ENCODE data around the gene SPPL3. TPM values are rescaled to one million over a fixed set of nuclear protein-coding genes. Genes with fewer than 3 reads are reported as not detected.

Gene SPPL3
- total RNA-seq, 2 donors from 2014 or later: 33.7 to 34.5 TPM

GRCh38 chr12:120766566-120766965, 137.6 kb downstream of the SPPL3 start:
- ATAC-seq (replicated peaks): no peak
- Mint-ChIP-seq H3K9me3 (no peaks in the 10 kb centered on the region), H3K27ac (no peak overlapping the region), H3K4me1 (peaks cover 6% of the 10 kb centered on the region), H3K36me3 (ENCODE audit: low read depth) (peaks cover 96% of the 10 kb centered on the region), H3K27me3 (no peaks in the 10 kb centered on the region), H3K4me3 (no peak overlapping the region)

GRCh38 chr12:120764816-120765215, 139.3 kb downstream of the SPPL3 start:
- H3K4me1 Mint-ChIP-seq: peaks cover 5% of the 10 kb centered on the region
- no peaks in the 10 kb centered on the region for H3K9me3 Mint-ChIP-seq
- no peaks in the 10 kb centered on the region for H3K27me3 Mint-ChIP-seq
- no peak for ATAC-seq (replicated peaks)
- no peak overlapping the region for H3K4me3 Mint-ChIP-seq
- H3K36me3 Mint-ChIP-seq (ENCODE audit: low read depth): peaks cover 94% of the 10 kb centered on the region
- H3K27ac Mint-ChIP-seq: no peak overlapping the region

DNA sequence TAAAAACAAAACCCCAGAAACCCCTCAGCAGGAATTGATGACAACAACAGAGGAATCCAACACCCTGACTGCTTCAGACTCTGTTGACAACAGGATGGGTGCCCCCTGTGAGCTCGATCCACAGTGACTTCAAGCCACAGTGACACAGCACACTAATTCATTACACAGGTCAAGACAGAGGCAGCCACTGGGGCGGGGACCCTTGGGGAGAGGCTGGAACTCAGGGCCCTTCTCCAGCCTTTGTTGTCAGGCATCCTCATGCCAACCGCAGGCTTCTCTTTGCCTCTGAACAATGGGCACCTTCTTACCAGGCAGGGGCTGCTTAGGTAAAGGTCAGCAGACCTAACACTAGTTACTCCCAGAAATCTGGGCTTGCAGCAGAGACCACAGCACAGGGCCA, 140.9 kb downstream of the SPPL3 start:
- no peaks in the 10 kb centered on the region for H3K9me3 Mint-ChIP-seq
- ATAC-seq (replicated peaks): no peak

DNA sequence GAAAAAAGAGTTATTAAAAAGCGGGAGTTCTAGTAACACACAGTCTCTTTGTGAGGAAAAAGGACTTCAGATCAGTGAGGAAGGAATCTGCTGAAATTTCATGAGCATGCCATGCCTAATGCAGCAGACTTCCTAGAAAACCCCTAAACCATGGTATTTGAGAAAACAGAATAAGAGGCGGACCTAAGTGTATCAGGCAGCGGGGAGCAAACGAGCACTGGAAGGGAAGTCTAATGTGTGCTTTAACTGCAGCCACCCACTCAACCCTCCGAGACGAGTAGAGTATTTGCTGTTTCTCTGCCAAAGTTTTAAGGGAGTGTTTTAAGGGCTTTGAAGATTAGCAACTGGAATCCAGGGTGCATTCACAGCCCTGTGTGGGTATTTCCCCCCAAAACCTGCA, 142.1 kb downstream of the SPPL3 start:
- Mint-ChIP-seq H3K36me3 (ENCODE audit: low read depth) (peaks cover 69% of the 10 kb centered on the region), H3K4me1 (peaks cover 5% of the 10 kb centered on the region), H3K27me3 (no peaks in the 10 kb centered on the region), H3K27ac (no peak overlapping the region), H3K4me3 (no peak overlapping the region), H3K9me3 (no peaks in the 10 kb centered on the region)
- no peak for ATAC-seq (replicated peaks)

More for the DNA sequence above, 140.9 kb downstream of the SPPL3 start:
- no peak overlapping the region for H3K27ac Mint-ChIP-seq
- H3K4me1 Mint-ChIP-seq: peaks cover 5% of the 10 kb centered on the region
- H3K27me3 Mint-ChIP-seq: no peaks in the 10 kb centered on the region
- peaks cover 80% of the 10 kb centered on the region for H3K36me3 Mint-ChIP-seq (ENCODE audit: low read depth)
- no peak overlapping the region for H3K4me3 Mint-ChIP-seq

DNA sequence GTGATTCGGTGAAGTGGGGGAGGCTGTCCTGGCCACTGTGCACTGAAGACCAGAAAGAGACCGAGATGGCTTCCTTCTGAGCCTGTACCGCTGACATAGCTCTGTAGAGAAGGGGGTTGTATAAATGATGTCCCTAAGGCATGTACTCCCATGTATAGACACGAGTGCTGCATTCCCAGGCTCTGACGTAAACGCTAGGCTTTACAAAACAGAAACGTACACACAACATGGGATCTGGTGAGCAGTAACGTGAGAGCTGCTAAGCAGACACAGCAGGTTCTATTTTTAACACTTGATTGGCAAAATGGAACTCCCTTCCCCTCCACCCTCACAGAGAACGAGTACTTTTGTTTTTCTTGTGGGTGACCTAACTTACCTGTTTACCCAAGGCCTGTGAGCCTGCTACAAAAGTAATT, 142.6 kb downstream of the SPPL3 start:
- H3K4me1 Mint-ChIP-seq: peaks cover 5% of the 10 kb centered on the region
- H3K4me3 Mint-ChIP-seq: peak overlapping the region; percentile 51
- H3K36me3 Mint-ChIP-seq (ENCODE audit: low read depth): peaks cover 63% of the 10 kb centered on the region
- no peaks in the 10 kb centered on the region for H3K27me3 Mint-ChIP-seq
- H3K27ac Mint-ChIP-seq: peak overlapping the region; percentile 65
- no peaks in the 10 kb centered on the region for H3K9me3 Mint-ChIP-seq
- no peak for ATAC-seq (replicated peaks)

GRCh38 chr12:120760349-120761254, 143.6 kb downstream of the SPPL3 start:
- Mint-ChIP-seq H3K4me3 (peak overlapping the region; percentile 51), H3K27ac (peak overlapping the region; percentile 65)
- ATAC-seq (replicated peaks): peak; percentile 72

DNA sequence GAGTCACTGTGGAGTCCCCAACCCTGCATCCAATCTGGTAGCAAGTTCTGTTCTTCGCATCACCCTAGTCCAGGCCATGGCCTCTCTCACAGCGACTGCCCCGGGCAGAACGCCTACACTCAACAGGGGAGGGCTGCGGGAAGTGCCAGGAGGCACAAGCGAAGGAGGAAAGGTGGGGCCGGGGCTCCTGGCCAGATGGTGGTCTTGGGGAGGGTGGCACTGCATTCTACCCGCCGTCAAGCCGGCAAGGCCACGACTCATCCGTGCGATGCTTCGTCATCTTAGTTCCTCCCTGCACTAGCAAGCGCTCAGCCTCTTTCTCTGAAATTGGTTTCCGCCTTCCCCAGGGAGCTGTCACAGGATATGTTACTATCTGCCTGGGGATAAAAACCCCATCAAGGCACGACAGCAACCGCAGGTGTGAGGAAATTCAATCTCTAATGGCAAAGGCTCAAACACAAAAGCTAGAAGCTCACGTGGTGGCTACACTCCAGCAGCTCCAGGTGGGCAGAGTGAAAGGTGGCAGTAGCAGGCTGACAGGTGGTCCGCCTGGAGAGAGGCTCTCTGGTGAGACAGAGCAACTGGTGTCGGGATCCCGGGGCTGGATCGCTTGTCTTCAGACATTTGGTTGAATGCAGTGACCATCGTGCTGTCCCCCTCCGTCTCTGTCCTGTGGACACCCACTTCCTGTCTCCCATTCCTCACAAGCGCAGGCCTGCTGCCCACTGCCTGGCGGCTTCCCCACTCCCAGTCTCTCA, 144.4 kb downstream of the SPPL3 start:
- Mint-ChIP-seq H3K4me3 (peak overlapping the region; percentile 51), H3K36me3 (ENCODE audit: low read depth) (peaks cover 47% of the 10 kb centered on the region), H3K27me3 (no peaks in the 10 kb centered on the region), H3K4me1 (peaks cover 5% of the 10 kb centered on the region), H3K27ac (peak overlapping the region; percentile 65), H3K9me3 (no peaks in the 10 kb centered on the region)
- no peak for ATAC-seq (replicated peaks)

More at GRCh38 chr12:120760349-120761254, 143.6 kb downstream of the SPPL3 start:
- peaks cover 5% of the 10 kb centered on the region for H3K4me1 Mint-ChIP-seq
- H3K36me3 Mint-ChIP-seq (ENCODE audit: low read depth): peaks cover 56% of the 10 kb centered on the region
- no peaks in the 10 kb centered on the region for H3K27me3 Mint-ChIP-seq
- H3K9me3 Mint-ChIP-seq: no peaks in the 10 kb centered on the region

DNA sequence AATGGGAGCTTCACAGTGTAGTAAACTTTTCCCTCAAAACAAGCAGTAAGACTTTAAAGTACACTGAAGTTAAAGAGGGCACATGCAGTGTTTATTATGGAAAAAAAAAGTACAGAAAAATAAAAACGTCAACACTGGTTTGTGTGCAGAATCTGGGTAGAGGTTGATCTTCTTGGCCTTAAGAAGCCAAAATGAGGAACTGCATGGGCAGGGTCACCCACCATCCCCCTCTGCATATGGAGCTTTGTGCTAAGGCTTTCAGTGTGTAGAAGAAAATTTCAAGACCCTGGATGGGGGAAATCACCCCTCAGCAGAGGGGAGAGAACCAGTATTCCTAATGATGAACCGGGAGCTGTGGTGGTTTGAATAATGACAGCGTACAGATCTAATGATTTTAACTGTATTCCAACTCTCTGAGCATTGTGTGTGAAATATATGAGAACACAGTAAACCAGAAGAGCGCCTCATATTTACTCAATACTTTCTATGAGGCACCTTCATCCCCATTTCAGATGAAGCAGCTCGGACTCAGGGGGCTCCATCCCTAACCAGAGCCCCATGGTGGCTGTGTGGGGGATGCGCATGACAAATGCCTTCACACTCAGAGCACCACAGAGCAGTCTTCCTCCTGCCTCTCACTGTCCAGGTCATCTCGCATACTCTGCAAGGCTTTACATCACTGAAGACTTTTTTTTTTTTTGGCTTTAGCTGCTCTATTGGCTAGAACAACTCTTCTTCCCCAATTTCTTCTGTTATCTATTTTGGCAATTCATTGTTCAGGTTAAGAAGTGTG, 145.2 kb downstream of the SPPL3 start:
- peaks cover 40% of the 10 kb centered on the region for H3K36me3 Mint-ChIP-seq (ENCODE audit: low read depth)
- H3K4me3 Mint-ChIP-seq: no peak overlapping the region
- H3K4me1 Mint-ChIP-seq: peaks cover 5% of the 10 kb centered on the region
- no peak for ATAC-seq (replicated peaks)
- no peak overlapping the region for H3K27ac Mint-ChIP-seq
- no peaks in the 10 kb centered on the region for H3K27me3 Mint-ChIP-seq
- H3K9me3 Mint-ChIP-seq: no peaks in the 10 kb centered on the region

DNA sequence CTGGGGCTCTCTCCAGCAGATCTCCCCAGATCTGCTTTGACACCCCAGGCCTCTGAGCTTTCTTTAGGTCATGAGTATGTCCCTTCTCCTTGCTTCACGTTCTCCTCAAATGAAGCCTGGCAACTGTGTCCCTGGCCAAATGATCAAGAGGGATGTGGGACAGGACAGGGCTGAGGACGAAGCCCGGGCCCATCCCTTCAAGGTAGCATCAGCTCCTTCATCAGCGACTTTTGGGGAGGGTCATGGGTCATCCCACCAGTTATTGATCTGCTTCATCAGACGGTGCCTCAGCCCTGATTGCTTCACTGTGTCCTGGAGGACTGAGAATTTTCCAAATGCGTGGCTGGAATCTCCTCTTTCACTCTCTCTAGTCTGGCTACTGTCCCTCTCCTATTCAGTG, 146.2 kb downstream of the SPPL3 start:
- Mint-ChIP-seq H3K27me3 (no peaks in the 10 kb centered on the region), H3K36me3 (ENCODE audit: low read depth) (peaks cover 29% of the 10 kb centered on the region)
- no peak for ATAC-seq (replicated peaks)

DNA sequence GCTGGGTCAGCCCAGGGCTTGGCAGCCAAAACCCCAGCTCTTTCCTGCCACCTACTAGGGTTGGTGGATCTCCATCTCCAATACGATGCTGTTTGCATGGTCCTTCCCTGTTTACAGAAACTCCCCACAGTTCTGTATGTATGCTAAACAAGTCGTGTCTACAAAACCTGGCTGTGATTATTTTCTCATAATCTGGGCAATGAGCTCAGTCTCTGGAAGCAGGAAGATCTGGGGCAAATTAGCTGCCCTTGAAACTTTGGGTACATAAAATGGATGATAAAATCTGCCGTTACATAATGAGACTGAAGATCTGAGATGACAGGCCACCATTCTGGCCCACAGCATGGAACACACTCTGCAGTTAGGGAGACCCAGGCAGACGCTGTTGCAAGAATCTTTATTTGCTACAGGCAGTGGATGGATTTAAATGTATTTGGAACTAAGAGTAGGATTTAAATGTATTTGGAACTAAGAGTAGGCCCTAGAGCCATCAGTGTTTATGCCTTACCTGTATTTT, 146.9 kb downstream of the SPPL3 start:
- Mint-ChIP-seq H3K9me3 (no peaks in the 10 kb centered on the region), H3K27me3 (no peaks in the 10 kb centered on the region), H3K4me3 (no peak overlapping the region), H3K36me3 (ENCODE audit: low read depth) (peaks cover 23% of the 10 kb centered on the region), H3K27ac (no peak overlapping the region), H3K4me1 (peaks cover 5% of the 10 kb centered on the region)
- ATAC-seq (replicated peaks): no peak

More for the DNA sequence above, 146.2 kb downstream of the SPPL3 start:
- H3K4me3 Mint-ChIP-seq: no peak overlapping the region
- H3K4me1 Mint-ChIP-seq: peaks cover 5% of the 10 kb centered on the region
- H3K9me3 Mint-ChIP-seq: no peaks in the 10 kb centered on the region
- no peak overlapping the region for H3K27ac Mint-ChIP-seq

GRCh38 chr12:120755269-120755668, 148.9 kb downstream of the SPPL3 start:
- no peak overlapping the region for H3K27ac Mint-ChIP-seq
- H3K4me3 Mint-ChIP-seq: no peak overlapping the region

GRCh38 chr12:120754792-120755191, 149.4 kb downstream of the SPPL3 start:
- Mint-ChIP-seq H3K36me3 (ENCODE audit: low read depth) (no peaks in the 10 kb centered on the region), H3K4me1 (peaks cover 4% of the 10 kb centered on the region), H3K27me3 (peaks cover 4% of the 10 kb centered on the region), H3K9me3 (no peaks in the 10 kb centered on the region), H3K27ac (no peak overlapping the region), H3K4me3 (no peak overlapping the region)
- no peak for ATAC-seq (replicated peaks)

More at GRCh38 chr12:120755269-120755668, 148.9 kb downstream of the SPPL3 start:
- ATAC-seq (replicated peaks): no peak
- H3K27me3 Mint-ChIP-seq: peaks cover 4% of the 10 kb centered on the region
- peaks cover 2% of the 10 kb centered on the region for H3K36me3 Mint-ChIP-seq (ENCODE audit: low read depth)
- H3K4me1 Mint-ChIP-seq: peaks cover 4% of the 10 kb centered on the region
- H3K9me3 Mint-ChIP-seq: no peaks in the 10 kb centered on the region

DNA sequence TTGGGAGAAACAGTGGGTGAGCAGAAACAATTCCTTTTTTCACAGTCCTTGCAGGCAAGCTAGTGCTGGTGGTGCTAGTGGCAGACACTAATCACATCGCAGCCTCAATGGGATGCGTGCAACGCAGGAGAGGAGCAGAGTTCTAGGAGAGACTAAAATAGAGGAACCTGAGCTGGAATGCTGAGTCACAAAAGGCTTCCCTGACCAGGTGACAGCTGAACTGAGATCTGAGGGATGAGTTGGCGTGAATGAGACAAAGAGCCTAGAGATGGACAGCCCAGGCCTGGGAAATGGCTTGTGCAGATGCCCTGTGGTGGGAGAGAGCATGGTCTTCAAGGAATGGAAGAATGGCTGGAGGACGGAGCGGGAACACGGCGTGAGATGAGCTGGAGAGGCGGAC, 152.8 kb downstream of the SPPL3 start:
- ATAC-seq (replicated peaks): no peak
- Mint-ChIP-seq H3K9me3 (no peaks in the 10 kb centered on the region), H3K27ac (peak overlapping the region; percentile 40), H3K36me3 (ENCODE audit: low read depth) (no peaks in the 10 kb centered on the region), H3K4me1 (peaks cover 4% of the 10 kb centered on the region), H3K27me3 (peaks cover 4% of the 10 kb centered on the region), H3K4me3 (no peak overlapping the region)

- H3K4me1 Mint-ChIP-seq: peaks cover 4% of the 10 kb centered on the region
- H3K27ac Mint-ChIP-seq: no peak overlapping the region
- peaks cover 4% of the 10 kb centered on the region for H3K27me3 Mint-ChIP-seq
- no peaks in the 10 kb centered on the region for H3K36me3 Mint-ChIP-seq (ENCODE audit: low read depth)
- H3K9me3 Mint-ChIP-seq: no peaks in the 10 kb centered on the region
- ATAC-seq (replicated peaks): no peak
- H3K4me3 Mint-ChIP-seq: no peak overlapping the region
These were observed 153.4 kb downstream of the SPPL3 start for GRCh38 chr12:120750806-120751205.

Measured in activated T-helper 17 cell treated with anti-CD3 and anti-CD28 coated beads, Interleukin-2, amount 50 U/mL, for 72 hours (primary cell).